Measurements from ENCODE around the gene NECTIN4. TPM values are rescaled to one million over a fixed set of nuclear protein-coding genes. Genes with fewer than 3 reads are reported as not detected.

Gene NECTIN4
- polyA plus RNA-seq, 1 of the 3 experiments (the other 2 are of a cell fraction): 0.59 TPM

GRCh38 chr1:161106431-161106830 is 17.1 kb upstream of the NECTIN4 start:
- 95% methylated on average over 1 of the region's 1 CpG for WGBS (ENCODE audit: low lambda C conversion rate)
- Histone ChIP-seq H3K27me3 (ENCODE audit: insufficient read depth) (no peaks in the 10 kb centered on the region), H3K4me2 (no peak overlapping the region), H3K4me3 (ENCODE audit: low read depth in 2 of 2, low read length in 1 of 2) (no peak overlapping the region), H3K27ac (ENCODE audit: low read depth in 2 of 2, low read length in 1 of 2) (no peak overlapping the region), H2AFZ (ENCODE audit: low read depth) (no peak overlapping the region), H3K4me1 (ENCODE audit: control insufficient read depth in 1 of 2, insufficient read depth in 2 of 2, low read depth in 1 of 2, low read length in 1 of 2) (no peaks in the 10 kb centered on the region), H3F3A (replicated peaks; ENCODE audit: insufficient read depth) (peaks cover 24% of the 10 kb centered on the region), H3K9me2 (no peaks in the 10 kb centered on the region), H3K36me3 (replicated peaks in 1 of 2; ENCODE audit: control insufficient read depth in 1 of 2, insufficient read depth in 2 of 2, low read length in 1 of 2) (peaks cover 18 to 28% of the 10 kb centered on the region in 2 experiments), H3K79me2 (ENCODE audit: insufficient read depth) (peaks cover 85% of the 10 kb centered on the region), H3K9ac (no peak overlapping the region), H3K9me3 (no peaks in the 10 kb centered on the region), H4K20me1 (ENCODE audit: insufficient read depth) (peaks cover 49% of the 10 kb centered on the region)
- TF ChIP-seq RCOR1 (IDR thresholded peaks at IDR 0.05; ENCODE audit: low read length) (no peak), FOSL2 (IDR thresholded peaks at IDR 0.05; ENCODE audit: borderline replicate concordance, low read depth) (no peak), NFIC (IDR thresholded peaks at IDR 0.05; ENCODE audit: borderline replicate concordance) (no peak), TEAD4 (IDR thresholded peaks at IDR 0.05; ENCODE audit: borderline replicate concordance, insufficient read depth) (no peak), SIN3A (IDR thresholded peaks at IDR 0.05; ENCODE audit: borderline replicate concordance, low read depth, low read length) (no peak), EP300 (IDR thresholded peaks at IDR 0.05; ENCODE audit: borderline replicate concordance in 1 of 2, low read depth in 1 of 2, low read length in 1 of 2) (no peak)
- POLR2A ChIA-PET: no interaction called here
- DNase-seq: no peak
- CTCF ChIA-PET: interaction anchor here (1.6 kb wide), 1 partner anchor 9 kb away, joined by 8 read pairs; the partner anchor contains the start of gene KLHDC9

- no peaks in the 10 kb centered on the region for H3K9me2 ChIP-seq
- peaks cover 40% of the 10 kb centered on the region for H3F3A ChIP-seq (replicated peaks; ENCODE audit: insufficient read depth)
- no peaks in the 10 kb centered on the region for H3K27me3 ChIP-seq (ENCODE audit: insufficient read depth)
- H3K9me3 ChIP-seq: no peaks in the 10 kb centered on the region
- H4K20me1 ChIP-seq (ENCODE audit: insufficient read depth): peaks cover 14% of the 10 kb centered on the region; the same call in 1 of the 2 replicates
- peaks cover 0 to 7% of the 10 kb centered on the region in 2 experiments; a peak in 1 of 4 replicates for H3K4me1 ChIP-seq (ENCODE audit: control insufficient read depth in 1 of 2, insufficient read depth in 2 of 2, low read depth in 1 of 2, low read length in 1 of 2)
- no peak for DNase-seq
- no peak overlapping the region for H3K27ac ChIP-seq (ENCODE audit: low read depth in 2 of 2, low read length in 1 of 2)
- TF ChIP-seq MAX (IDR thresholded peaks at IDR 0.05; ENCODE audit: low read depth) (no peak), MXI1 (IDR thresholded peaks at IDR 0.05; ENCODE audit: low read depth, low read length) (no peak), RFX5 (IDR thresholded peaks at IDR 0.05; ENCODE audit: low read length) (no peak), IRF3 (IDR thresholded peaks at IDR 0.05; ENCODE audit: low read depth, low read length) (no peak), POLR2AphosphoS5 (IDR thresholded peaks at IDR 0.05; ENCODE audit: low read depth, low read length) (no peak), CHD2 (IDR thresholded peaks at IDR 0.05; ENCODE audit: low read length, partially characterized antibody) (no peak), FOSL2 (IDR thresholded peaks at IDR 0.05; ENCODE audit: borderline replicate concordance, low read depth) (no peak), FOXM1 (IDR thresholded peaks at IDR 0.05; ENCODE audit: low read depth) (no peak), CTCF (IDR thresholded peaks at IDR 0.05) (no peak)
- no peak overlapping the region for H3K4me3 ChIP-seq (ENCODE audit: low read depth in 2 of 2, low read length in 1 of 2)
- no peak overlapping the region for H3K4me2 ChIP-seq
- no peak overlapping the region for H3K9ac ChIP-seq
- WGBS (ENCODE audit: low lambda C conversion rate): 86% methylated on average over 2 of the region's 2 CpGs
- peaks cover 27% of the 10 kb centered on the region for H3K79me2 ChIP-seq (ENCODE audit: insufficient read depth)
- peaks cover 18 to 28% of the 10 kb centered on the region in 2 experiments for H3K36me3 ChIP-seq (replicated peaks in 1 of 2; ENCODE audit: control insufficient read depth in 1 of 2, insufficient read depth in 2 of 2, low read length in 1 of 2)
- CTCF ChIA-PET: interaction anchor here (0.9 to 8.2 kb wide), 5 partner anchors 16 to 110 kb away, joined by 3 to 198 read pairs (median 5); partner anchors contain the start of genes ARHGAP30 and NECTIN4
- POLR2A ChIA-PET: no interaction called here
- no peak overlapping the region for H2AFZ ChIP-seq (ENCODE audit: low read depth)
These were observed 11.2 kb upstream of the NECTIN4 start for GRCh38 chr1:161100556-161100955.

Measured in SK-N-SH (cell line).